ENCODE results near the gene DEGS2.

- TF ChIP-seq CTCF (IDR thresholded peaks at IDR 0.05) = no peak
- no peak for TF ChIP-seq POLR2A (IDR thresholded peaks at IDR 0.05)
- no peak for TF ChIP-seq POLR2AphosphoS5 (IDR thresholded peaks at IDR 0.05)
Observed at GRCh38 chr14:100165831-100166440, 6.5 kb upstream of the DEGS2 start.

Measured in gastroesophageal sphincter (tissue), 3 donors.